ENCODE results near the gene CLEC4G. TPM values are rescaled to one million over a fixed set of nuclear protein-coding genes. Genes with fewer than 3 reads are reported as not detected.

Gene CLEC4G
- total RNA-seq, 4 donors from 2014 or later, result 0.36 to 2.3 TPM; not detected in 2

DNA sequence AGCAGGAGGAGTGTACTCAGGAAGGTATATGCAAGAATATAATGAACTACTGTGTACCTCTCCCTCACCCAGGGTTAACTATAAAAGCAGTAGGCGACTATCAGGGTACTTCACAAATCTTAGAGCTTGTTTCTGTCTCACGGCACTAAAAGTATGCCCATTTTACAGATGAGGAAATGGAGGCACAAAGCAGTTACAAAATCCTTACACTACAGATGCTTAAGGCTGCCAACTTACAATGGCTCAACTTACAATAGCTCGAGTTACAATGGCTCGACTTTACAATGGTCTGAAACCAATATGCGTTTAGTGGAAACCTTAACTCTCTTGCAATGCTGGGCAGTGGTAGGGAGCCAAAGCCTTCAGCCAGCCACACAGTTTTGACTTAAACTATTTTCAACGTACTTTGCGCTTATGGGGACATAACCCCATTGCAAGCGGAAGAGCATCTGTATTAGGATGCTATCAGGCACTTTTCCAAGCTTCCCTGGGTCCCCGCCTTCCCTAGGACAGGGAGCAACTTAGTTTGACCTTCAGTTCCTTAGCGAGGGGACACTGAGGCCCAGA is 34.1 kb downstream of the CLEC4G start:
- intact Hi-C loops (cut with DNase I; ENCODE audit: low total_unique reads), result no loop called here
- no peak for DNase-seq (ENCODE audit: low spot score in 2 of 2)
- no peak overlapping the region for H3K4me3 ChIP-seq (ENCODE audit: low read depth, poor library complexity, severe bottlenecking)
- WGBS, 2 donors, result 76 to 85% methylated on average over 10 of the region's 10 CpGs
- no peak for TF ChIP-seq POLR2A (IDR thresholded peaks at IDR 0.05)
- TF ChIP-seq, protein P1, sequence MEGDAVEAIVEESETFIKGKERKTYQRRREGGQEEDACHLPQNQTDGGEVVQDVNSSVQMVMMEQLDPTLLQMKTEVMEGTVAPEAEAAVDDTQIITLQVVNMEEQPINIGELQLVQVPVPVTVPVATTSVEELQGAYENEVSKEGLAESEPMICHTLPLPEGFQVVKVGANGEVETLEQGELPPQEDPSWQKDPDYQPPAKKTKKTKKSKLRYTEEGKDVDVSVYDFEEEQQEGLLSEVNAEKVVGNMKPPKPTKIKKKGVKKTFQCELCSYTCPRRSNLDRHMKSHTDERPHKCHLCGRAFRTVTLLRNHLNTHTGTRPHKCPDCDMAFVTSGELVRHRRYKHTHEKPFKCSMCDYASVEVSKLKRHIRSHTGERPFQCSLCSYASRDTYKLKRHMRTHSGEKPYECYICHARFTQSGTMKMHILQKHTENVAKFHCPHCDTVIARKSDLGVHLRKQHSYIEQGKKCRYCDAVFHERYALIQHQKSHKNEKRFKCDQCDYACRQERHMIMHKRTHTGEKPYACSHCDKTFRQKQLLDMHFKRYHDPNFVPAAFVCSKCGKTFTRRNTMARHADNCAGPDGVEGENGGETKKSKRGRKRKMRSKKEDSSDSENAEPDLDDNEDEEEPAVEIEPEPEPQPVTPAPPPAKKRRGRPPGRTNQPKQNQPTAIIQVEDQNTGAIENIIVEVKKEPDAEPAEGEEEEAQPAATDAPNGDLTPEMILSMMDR (IDR thresholded peaks at IDR 0.05), result no peak

DNA sequence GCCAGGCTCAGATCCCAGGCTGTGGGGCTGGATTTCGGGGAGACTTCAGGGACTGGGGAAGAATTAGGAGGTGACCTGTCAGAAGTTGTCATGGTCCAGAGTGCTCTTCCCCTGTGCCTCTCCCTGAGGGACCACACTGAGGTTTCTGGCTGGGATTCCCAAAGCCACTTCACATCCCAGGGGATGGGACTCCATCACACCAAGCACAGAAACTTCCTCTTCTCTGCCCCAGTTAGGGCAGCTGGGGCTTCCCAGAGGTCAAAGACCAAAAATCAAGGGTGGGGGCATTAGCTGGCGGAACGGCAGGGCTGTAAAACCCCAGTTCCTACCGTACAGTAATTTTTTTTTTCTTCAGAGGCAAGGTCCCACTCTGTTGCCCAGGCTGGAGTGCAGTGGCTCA is 37.4 kb downstream of the CLEC4G start:
- no peak for TF ChIP-seq POLR2A (IDR thresholded peaks at IDR 0.05)
- TF ChIP-seq, protein P1 (IDR thresholded peaks at IDR 0.05), result no peak
- WGBS, 2 donors, result 50 to 57% methylated on average over 4 of the region's 4 CpGs
- no peak for DNase-seq (ENCODE audit: low spot score in 2 of 2)
- intact Hi-C loops (cut with DNase I; ENCODE audit: low total_unique reads), result no loop called here
- no peak overlapping the region for H3K4me3 ChIP-seq (ENCODE audit: low read depth, poor library complexity, severe bottlenecking)

DNA sequence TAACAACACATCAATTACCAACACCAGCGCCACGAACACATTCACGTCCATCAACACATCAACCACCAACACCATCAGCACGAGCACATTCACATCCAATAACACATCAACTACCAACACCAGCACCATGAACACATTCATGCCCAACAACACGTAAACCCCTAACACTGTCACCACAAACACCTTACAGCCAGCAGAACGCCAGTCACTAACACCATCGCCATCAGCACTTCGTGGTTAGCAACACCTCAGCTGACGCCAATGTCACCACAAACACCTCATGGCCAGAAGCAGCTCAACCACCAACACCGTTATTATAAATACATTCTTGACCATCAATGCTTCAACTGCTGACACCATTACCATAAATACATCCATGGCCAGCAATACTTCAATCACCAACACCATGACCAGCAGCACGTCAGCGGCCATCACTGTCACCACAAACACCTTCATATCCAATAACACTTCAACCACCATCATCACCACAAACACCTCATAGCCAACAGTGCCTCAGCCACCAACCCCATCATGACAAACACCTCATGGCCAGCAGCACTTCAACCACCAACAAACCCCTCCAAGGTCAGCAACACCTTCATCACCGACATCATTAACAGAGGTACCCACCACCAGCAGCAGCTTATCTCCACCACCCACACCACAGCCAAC is 39.4 kb downstream of the CLEC4G start:
- no peak for DNase-seq (ENCODE audit: low spot score in 2 of 2)
- 77 to 92% methylated on average over 13 of the region's 13 CpGs for WGBS, 2 donors
- TF ChIP-seq, protein P1 (IDR thresholded peaks at IDR 0.05), result no peak
- no peak for TF ChIP-seq POLR2A (IDR thresholded peaks at IDR 0.05)

DNA sequence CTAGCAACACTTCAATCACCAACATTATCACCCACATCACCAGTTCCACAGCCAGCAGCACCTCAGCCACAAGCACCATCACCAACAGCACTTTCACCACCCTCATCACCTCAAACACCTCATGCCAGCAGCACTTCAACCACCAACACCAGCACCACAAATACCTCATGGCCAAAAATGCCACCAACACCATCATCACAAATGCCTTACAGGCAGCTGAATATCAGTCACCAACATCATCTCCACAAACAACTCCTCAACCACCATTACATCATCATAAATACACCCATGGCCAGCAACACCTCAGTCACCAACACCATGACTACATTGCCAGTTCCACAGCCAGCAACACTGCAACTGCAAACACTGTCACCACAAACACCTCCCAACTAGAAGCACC is 40.4 kb downstream of the CLEC4G start:
- intact Hi-C loops (cut with DNase I; ENCODE audit: low total_unique reads), result no loop called here
- no peak overlapping the region for H3K4me3 ChIP-seq (ENCODE audit: low read depth, poor library complexity, severe bottlenecking)
- no peak for DNase-seq (ENCODE audit: low spot score in 2 of 2)
- TF ChIP-seq, protein P1 (IDR thresholded peaks at IDR 0.05), result no peak
- TF ChIP-seq POLR2A (IDR thresholded peaks at IDR 0.05), result no peak

More for the DNA sequence above, 39.4 kb downstream of the CLEC4G start:
- intact Hi-C loops (cut with DNase I; ENCODE audit: low total_unique reads), result no loop called here
- no peak overlapping the region for H3K4me3 ChIP-seq (ENCODE audit: low read depth, poor library complexity, severe bottlenecking)

DNA sequence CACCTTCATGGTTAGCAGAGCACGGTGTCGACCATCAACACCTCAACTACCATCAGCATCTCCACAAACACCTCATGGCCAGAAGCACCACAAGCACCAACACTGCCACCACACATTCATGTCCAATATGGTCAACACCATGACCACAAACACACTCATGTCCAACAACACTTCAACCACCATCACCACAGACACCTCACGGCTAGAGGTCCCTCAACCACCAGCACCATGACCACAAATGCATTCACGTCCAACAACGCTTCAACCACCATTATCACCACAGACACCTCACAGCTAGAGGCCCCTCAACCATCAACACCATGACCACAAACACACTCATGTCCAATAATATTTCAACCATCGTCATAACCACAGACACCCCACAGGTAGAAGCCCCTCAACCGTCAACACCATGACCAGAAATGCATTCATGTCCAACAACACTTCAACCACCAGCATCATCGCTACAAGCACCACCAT is 41.1 kb downstream of the CLEC4G start:
- 78 to 94% methylated on average over 8 of the region's 8 CpGs for WGBS, 2 donors
- DNase-seq (ENCODE audit: low spot score in 2 of 2), result no peak
- no peak for TF ChIP-seq POLR2A (IDR thresholded peaks at IDR 0.05)
- TF ChIP-seq, protein P1 (IDR thresholded peaks at IDR 0.05), result no peak
- no peak overlapping the region for H3K4me3 ChIP-seq (ENCODE audit: low read depth, poor library complexity, severe bottlenecking)
- intact Hi-C loops (cut with DNase I; ENCODE audit: low total_unique reads), result no loop called here
